ENCODE measurements around the gene OPRD1.

The OPRD1 gene

GRCh38 chr1:28914228-28915030, 102.5 kb downstream of the OPRD1 start, which contains the start of gene EPB41:
Gene EPB41 (plus strand): TSS chr1:28914569. CDS start chr1:28987438, 72,869 bp downstream.
- no peaks in the 10 kb centered on the region for H3K9me3 ChIP-seq (ENCODE audit: insufficient read depth, low read depth, low read length)
- peak within 1 kb of the TSS; percentile 92 for H2AFZ ChIP-seq (ENCODE audit: insufficient read depth, low read length, poor library complexity)
- H3K23ac ChIP-seq (ENCODE audit: low read length), result no peak within 1 kb of the TSS
- H4K12ac ChIP-seq (ENCODE audit: low read depth, low read length), result peak within 1 kb of the TSS; percentile 63
- H3K79me2 ChIP-seq (ENCODE audit: control insufficient read depth, insufficient read depth, low read length, poor library complexity), result no peaks in the 10 kb centered on the region
- DNase-seq, result peak; percentile 78 to 82
- H3K4ac ChIP-seq (ENCODE audit: low read depth, low read length), result peak within 1 kb of the TSS; percentile 46
- peak within 1 kb of the TSS; percentile 55 for H3K27ac ChIP-seq (ENCODE audit: low read depth, low read length)
- H3K36me3 ChIP-seq (ENCODE audit: control insufficient read depth in 1 of 2, insufficient read depth in 2 of 2, low read length in 2 of 2), result peaks cover 0 to 2% of the 10 kb centered on the region in 2 experiments
- H2BK120ac ChIP-seq (ENCODE audit: insufficient read depth, low read length, poor library complexity), result peak within 1 kb of the TSS; percentile 68
- peaks cover 3 to 6% of the 10 kb centered on the region in 2 experiments for H3K4me1 ChIP-seq (ENCODE audit: control insufficient read depth in 1 of 2, insufficient read depth in 2 of 2, low read length in 2 of 2)
- H3K79me1 ChIP-seq (ENCODE audit: low read length), result peaks cover 8% of the 10 kb centered on the region
- no peaks in the 10 kb centered on the region for H3K27me3 ChIP-seq (ENCODE audit: insufficient read depth, low read length)
- peak within 1 kb of the TSS; percentile 85 for H3K18ac ChIP-seq (ENCODE audit: low read length)
- H3K4me3 ChIP-seq (ENCODE audit: low read depth, low read length), result peak within 1 kb of the TSS; percentile 80
- H2BK5ac ChIP-seq (ENCODE audit: low read depth, low read length, poor library complexity), result peak within 1 kb of the TSS; percentile 43
- no peak within 1 kb of the TSS for H2BK12ac ChIP-seq (ENCODE audit: low read length)
- peak within 1 kb of the TSS; percentile 70 for H4K8ac ChIP-seq (ENCODE audit: low read depth, low read length)
- no CpG with 5 or more reads among the region's 95 CpGs for WGBS (ENCODE audit: extremely low coverage, insufficient coverage, insufficient read length)
- H2AK5ac ChIP-seq (ENCODE audit: low read length), result no peak within 1 kb of the TSS
- peak within 1 kb of the TSS; percentile 52 for H4K91ac ChIP-seq (ENCODE audit: low read depth, low read length)
- H3K4me2 ChIP-seq (ENCODE audit: low read length), result peak within 1 kb of the TSS; percentile 79
- peak within 1 kb of the TSS; percentile 64 for H3K9ac ChIP-seq (ENCODE audit: low read length)
- H3K14ac ChIP-seq (ENCODE audit: low read length), result peak within 1 kb of the TSS; percentile 34

- Histone ChIP-seq H3K9ac (ENCODE audit: low read length) (peak overlapping the region; percentile 64), H4K91ac (ENCODE audit: low read depth, low read length) (no peak overlapping the region), H3K79me2 (ENCODE audit: control insufficient read depth, insufficient read depth, low read length, poor library complexity) (no peaks in the 10 kb centered on the region), H3K4me3 (ENCODE audit: low read depth, low read length) (peak overlapping the region; percentile 80), H3K4me1 (ENCODE audit: control insufficient read depth in 1 of 2, insufficient read depth in 2 of 2, low read length in 2 of 2) (peaks cover 3 to 6% of the 10 kb centered on the region in 2 experiments), H3K79me1 (ENCODE audit: low read length) (peaks cover 8% of the 10 kb centered on the region), H3K27ac (ENCODE audit: low read depth, low read length) (no peak overlapping the region), H3K14ac (ENCODE audit: low read length) (peak overlapping the region; percentile 34), H2BK12ac (ENCODE audit: low read length) (no peak overlapping the region), H4K8ac (ENCODE audit: low read depth, low read length) (peak overlapping the region; percentile 57), H3K36me3 (ENCODE audit: control insufficient read depth in 1 of 2, insufficient read depth in 2 of 2, low read length in 2 of 2) (peaks cover 0 to 2% of the 10 kb centered on the region in 2 experiments), H2AK5ac (ENCODE audit: low read length) (no peak overlapping the region), H3K27me3 (ENCODE audit: insufficient read depth, low read length) (no peaks in the 10 kb centered on the region), H3K4ac (ENCODE audit: low read depth, low read length) (peak overlapping the region; percentile 17), H3K18ac (ENCODE audit: low read length) (peak overlapping the region; percentile 85), H3K4me2 (ENCODE audit: low read length) (peak overlapping the region; percentile 79), H4K12ac (ENCODE audit: low read depth, low read length) (no peak overlapping the region), H2BK120ac (ENCODE audit: insufficient read depth, low read length, poor library complexity) (peak overlapping the region; percentile 68), H3K9me3 (ENCODE audit: insufficient read depth, low read depth, low read length) (no peaks in the 10 kb centered on the region), H2BK5ac (ENCODE audit: low read depth, low read length, poor library complexity) (peak overlapping the region; percentile 43), H2AFZ (ENCODE audit: insufficient read depth, low read length, poor library complexity) (peak overlapping the region; percentile 92), H3K23ac (ENCODE audit: low read length) (no peak overlapping the region)
- WGBS (ENCODE audit: extremely low coverage, insufficient coverage, insufficient read length), result no CpG with 5 or more reads among the region's 32 CpGs
- DNase-seq, result peak; percentile 5 to 39
Observed at GRCh38 chr1:28915031-28915895, 103.3 kb downstream of the OPRD1 start.

DNA sequence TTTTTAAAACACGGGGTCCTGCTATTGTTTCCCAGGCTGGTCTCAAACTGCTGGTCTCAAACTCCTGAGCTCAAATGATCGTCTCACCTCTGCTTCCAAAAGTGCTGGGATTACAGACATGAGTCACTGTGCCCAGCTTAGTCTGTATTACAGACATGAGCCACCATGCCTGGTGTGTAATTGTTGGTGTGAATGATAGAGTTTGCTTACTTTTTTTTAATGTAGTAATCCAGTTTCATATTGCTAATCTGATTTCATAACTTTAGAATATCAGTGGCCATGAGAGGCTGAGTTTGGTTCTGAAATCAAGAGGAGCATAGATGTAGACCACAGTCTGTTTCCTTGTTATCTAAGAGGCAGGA, 105.8 kb downstream of the OPRD1 start:
- no peak overlapping the region for H2AFZ ChIP-seq (ENCODE audit: insufficient read depth, low read length, poor library complexity)
- peaks cover 3 to 6% of the 10 kb centered on the region in 2 experiments for H3K4me1 ChIP-seq (ENCODE audit: control insufficient read depth in 1 of 2, insufficient read depth in 2 of 2, low read length in 2 of 2)
- no peak overlapping the region for H3K18ac ChIP-seq (ENCODE audit: low read length)
- no peaks in the 10 kb centered on the region for H3K27me3 ChIP-seq (ENCODE audit: insufficient read depth, low read length)
- no peak overlapping the region for H2BK12ac ChIP-seq (ENCODE audit: low read length)
- H3K36me3 ChIP-seq (ENCODE audit: control insufficient read depth in 1 of 2, insufficient read depth in 2 of 2, low read length in 2 of 2), result peaks cover 0 to 2% of the 10 kb centered on the region in 2 experiments
- no peak overlapping the region for H3K9ac ChIP-seq (ENCODE audit: low read length)
- H4K12ac ChIP-seq (ENCODE audit: low read depth, low read length), result no peak overlapping the region
- H3K4me3 ChIP-seq (ENCODE audit: low read depth, low read length), result no peak overlapping the region
- no peak overlapping the region for H3K27ac ChIP-seq (ENCODE audit: low read depth, low read length)
- no peaks in the 10 kb centered on the region for H3K9me3 ChIP-seq (ENCODE audit: insufficient read depth, low read depth, low read length)
- no peak overlapping the region for H2BK120ac ChIP-seq (ENCODE audit: insufficient read depth, low read length, poor library complexity)
- H3K4me2 ChIP-seq (ENCODE audit: low read length), result no peak overlapping the region
- H2BK5ac ChIP-seq (ENCODE audit: low read depth, low read length, poor library complexity), result no peak overlapping the region
- DNase-seq, result no peak
- peaks cover 8% of the 10 kb centered on the region for H3K79me1 ChIP-seq (ENCODE audit: low read length)
- no peak overlapping the region for H4K8ac ChIP-seq (ENCODE audit: low read depth, low read length)
- no peak overlapping the region for H3K23ac ChIP-seq (ENCODE audit: low read length)
- WGBS (ENCODE audit: extremely low coverage, insufficient coverage, insufficient read length), result no CpG with 5 or more reads among the region's 2 CpGs
- no peak overlapping the region for H3K14ac ChIP-seq (ENCODE audit: low read length)
- no peaks in the 10 kb centered on the region for H3K79me2 ChIP-seq (ENCODE audit: control insufficient read depth, insufficient read depth, low read length, poor library complexity)
- no peak overlapping the region for H3K4ac ChIP-seq (ENCODE audit: low read depth, low read length)
- no peak overlapping the region for H4K91ac ChIP-seq (ENCODE audit: low read depth, low read length)
- no peak overlapping the region for H2AK5ac ChIP-seq (ENCODE audit: low read length)

All from trophoblast cell (in vitro differentiated cells and primary cell).